ENCODE measurements around the gene PLA2G6.
"Not testable (repeated sequence)": the region's sequence is repeated elsewhere in the genome, so short reads cannot be mapped to it uniquely, and the experiment has no call there.

The PLA2G6 gene

GRCh38 chr22:38187413-38188212 is 6.0 kb upstream of the PLA2G6 start:
- peak overlapping the region; percentile 9 for H3K4me2 ChIP-seq (ENCODE audit: low read length)
- H3K27me3 ChIP-seq (ENCODE audit: control insufficient read depth, insufficient read depth, low read length): no peaks in the 10 kb centered on the region
- H3K79me2 ChIP-seq: no peaks in the 10 kb centered on the region
- H3K9ac ChIP-seq: no peak overlapping the region
- H2AFZ ChIP-seq: no peak overlapping the region
- H3K4me1 ChIP-seq: no peaks in the 10 kb centered on the region
- no peak overlapping the region for H3K4me3 ChIP-seq (ENCODE audit: low read depth, low read length)
- H3K9me3 ChIP-seq (ENCODE audit: control insufficient read depth, low read length): no peaks in the 10 kb centered on the region
- H3K27ac ChIP-seq: no peak overlapping the region
- no peak for TF ChIP-seq CTCF (IDR thresholded peaks at IDR 0.05)
- no peaks in the 10 kb centered on the region for H3K36me3 ChIP-seq (ENCODE audit: control insufficient read depth, insufficient read depth, low read length)

GRCh38 chr22:38186429-38186828 is 4.8 kb upstream of the PLA2G6 start:
- no peaks in the 10 kb centered on the region for H3K36me3 ChIP-seq (ENCODE audit: control insufficient read depth, insufficient read depth, low read length)
- no peak overlapping the region for H3K4me3 ChIP-seq (ENCODE audit: low read depth, low read length)
- no peak overlapping the region for H2AFZ ChIP-seq
- H3K79me2 ChIP-seq: no peaks in the 10 kb centered on the region
- no peaks in the 10 kb centered on the region for H3K27me3 ChIP-seq (ENCODE audit: control insufficient read depth, insufficient read depth, low read length)
- no peaks in the 10 kb centered on the region for H3K4me1 ChIP-seq
- H3K27ac ChIP-seq: no peak overlapping the region
- TF ChIP-seq CTCF (IDR thresholded peaks at IDR 0.05): no peak
- no peak overlapping the region for H3K9ac ChIP-seq
- no peak overlapping the region for H3K4me2 ChIP-seq (ENCODE audit: low read length)
- no peaks in the 10 kb centered on the region for H3K9me3 ChIP-seq (ENCODE audit: control insufficient read depth, low read length)

GRCh38 chr22:38184788-38185187 is 3.2 kb upstream of the PLA2G6 start:
- H3K9me3 ChIP-seq (ENCODE audit: control insufficient read depth, low read length): no peaks in the 10 kb centered on the region

GRCh38 chr22:38180841-38181452 is 683 bp downstream of the PLA2G6 start:
- H3K27ac ChIP-seq: peak overlapping the region; percentile 87
- peak overlapping the region; percentile 76 for H2AFZ ChIP-seq
- peak overlapping the region; percentile 99 for H3K4me2 ChIP-seq (ENCODE audit: low read length)
- no peaks in the 10 kb centered on the region for H3K4me1 ChIP-seq
- peak overlapping the region; percentile 94 for H3K4me3 ChIP-seq (ENCODE audit: low read depth, low read length)
- no peaks in the 10 kb centered on the region for H3K36me3 ChIP-seq (ENCODE audit: control insufficient read depth, insufficient read depth, low read length)
- no peaks in the 10 kb centered on the region for H3K79me2 ChIP-seq
- H3K9me3 ChIP-seq (ENCODE audit: control insufficient read depth, low read length): no peaks in the 10 kb centered on the region
- no peaks in the 10 kb centered on the region for H3K27me3 ChIP-seq (ENCODE audit: control insufficient read depth, insufficient read depth, low read length)
- peak overlapping the region; percentile 28 for H3K9ac ChIP-seq
- no peak for TF ChIP-seq CTCF (IDR thresholded peaks at IDR 0.05)

More at GRCh38 chr22:38184788-38185187, 3.2 kb upstream of the PLA2G6 start:
- TF ChIP-seq CTCF (IDR thresholded peaks at IDR 0.05): no peak
- Histone ChIP-seq H2AFZ (no peak overlapping the region), H3K4me1 (no peaks in the 10 kb centered on the region), H3K4me2 (ENCODE audit: low read length) (no peak overlapping the region), H3K36me3 (ENCODE audit: control insufficient read depth, insufficient read depth, low read length) (no peaks in the 10 kb centered on the region), H3K27me3 (ENCODE audit: control insufficient read depth, insufficient read depth, low read length) (no peaks in the 10 kb centered on the region), H3K9ac (no peak overlapping the region), H3K4me3 (ENCODE audit: low read depth, low read length) (no peak overlapping the region), H3K79me2 (no peaks in the 10 kb centered on the region), H3K27ac (no peak overlapping the region)

- not testable (repeated sequence) for H3K27ac ChIP-seq; H3K79me2 ChIP-seq; H2AFZ ChIP-seq; H3K4me1 ChIP-seq; H3K9ac ChIP-seq; H3K36me3 ChIP-seq (ENCODE audit: control insufficient read depth, insufficient read depth, low read length); H3K4me2 ChIP-seq (ENCODE audit: low read length); H3K27me3 ChIP-seq (ENCODE audit: control insufficient read depth, insufficient read depth, low read length); H3K4me3 ChIP-seq (ENCODE audit: low read depth, low read length); H3K9me3 ChIP-seq (ENCODE audit: control insufficient read depth, low read length)
Measured at GRCh38 chr22:38178605-38178937, 3.1 kb downstream of the PLA2G6 start.
